HCT116 (cell line): Measurements from ENCODE around the gene IGF2R. TPM values are rescaled to one million over a fixed set of nuclear protein-coding genes. Genes with fewer than 3 reads are reported as not detected.

ENCODE experiments used
- ATAC-seq: fragments of 200-7000 bp; cut with Tn5 transposase; 2 replicates; pipeline ENCODE4 v1.9.1; 2020; ENCODE audit warnings: mild to moderate bottlenecking, moderate library complexity
- BruUV-seq: library from RNA; stranded (reverse); fragments of 400-500 nt; replicated peaks from 2 replicates; lab custom pipeline; 2021; lab: Mats Ljungman, UMichigan
- CTCF ChIA-PET: fragments of 300-600 bp; sonication (Branson Sonifier 250); formaldehyde crosslinking; loops from one replicate; lab custom pipeline; 2021; ENCODE audit warnings: antibody characterized with exemption; lab: Charles Lee
- POLR2A ChIA-PET: fragments of 300-600, 350-600 bp; sonication (Branson Sonifier 250); formaldehyde crosslinking; loops from one replicate; lab custom pipeline; 2021; ENCODE audit warnings: antibody characterized with exemption; lab: Charles Lee
- RAD21 ChIA-PET, 2 experiments: fragments of 300-600 bp; sonication (Branson Sonifier 250); formaldehyde crosslinking; loops; one replicate each; lab custom pipeline; 2023; ENCODE audit warnings: low total read pairs in 2 of 2; ENCODE audit not compliant: uncharacterized antibody in 2 of 2, unreplicated experiment in 2 of 2, low non-redundant PET in 1 of 2; lab: Charles Lee
- DNase-seq: peaks from one replicate; pipeline ENCODE4 v3.0.0-alpha.2; 2010; ENCODE audit warnings: low read depth, low spot score
- H2AFZ ChIP-seq: fragments of 200-600 bp; shearing (Covaris generic), sonication (generic); 2 replicates; pipeline ENCODE4 v1.6.1; 2017; ENCODE audit warnings: low read depth, mixed run types, mixed read lengths, antibody characterized with exemption, low read length; ENCODE audit not compliant: poor library complexity, severe bottlenecking
- H3K27ac ChIP-seq: 2 replicates; pipeline ENCODE4 v1.5.1; 2012; ENCODE audit warnings: low read depth, low read length
- H3K27me3 ChIP-seq: fragments of 200-600 bp; sonication (generic); 2 replicates; pipeline ENCODE4 v1.6.1; 2016; ENCODE audit warnings: mixed run types, low read length, mixed read lengths; ENCODE audit not compliant: insufficient read depth
- H3K36me3 ChIP-seq, 2 experiments: fragments of 200-500 bp in 1 of 2; fragments of 200-600 bp in 1 of 2; sonication (Bioruptor generic) in 1 of 2; sonication (generic) in 1 of 2; 2 replicates each; pipeline versions ENCODE4 v1.5.1 to v1.6.1; 2014 to 2016; ENCODE audit warnings: low read length in 2 of 2, inconsistent platforms in 1 of 2, mixed read lengths in 1 of 2, mixed run types in 1 of 2; ENCODE audit not compliant: insufficient read depth in 2 of 2, control insufficient read depth in 1 of 2
- H3K4me1 ChIP-seq, 2 experiments: fragments of 200-600 bp in 1 of 2; sonication (generic) in 1 of 2; 2 replicates each; pipeline versions ENCODE4 v1.5.1 to v1.6.1; 2012 to 2017; ENCODE audit warnings: low read length in 2 of 2, inconsistent platforms in 1 of 2, mild to moderate bottlenecking in 1 of 2, mixed read lengths in 1 of 2, mixed run types in 1 of 2, moderate library complexity in 1 of 2; ENCODE audit not compliant: insufficient read depth in 2 of 2, control insufficient read depth in 1 of 2
- H3K4me2 ChIP-seq: fragments of 200-600 bp; sonication (generic); 2 replicates; pipeline ENCODE4 v1.6.1; 2017; ENCODE audit warnings: mixed run types, low read length, mixed read lengths
- H3K4me3 ChIP-seq, 2 experiments: fragments of 200-600 bp in 1 of 2; sonication (generic) in 1 of 2; replicated peaks in 1 of 2; 2 replicates each; pipeline ENCODE4 v1.5.1; 2011 to 2016; ENCODE audit warnings: low read length in 2 of 2, control low read depth in 1 of 2, low read depth in 1 of 2, mild to moderate bottlenecking in 1 of 2, mixed read lengths in 1 of 2, mixed run types in 1 of 2
- H3K79me2 ChIP-seq: fragments of 200-600 bp; sonication (generic); 2 replicates; pipeline ENCODE4 v1.6.1; 2017; ENCODE audit warnings: mild to moderate bottlenecking, mixed run types, low read length, moderate library complexity, mixed read lengths; ENCODE audit not compliant: insufficient read depth
- H3K9ac ChIP-seq: fragments of 200-600 bp; sonication (generic); 2 replicates; pipeline ENCODE4 v1.6.1; 2016; ENCODE audit warnings: low read length, mixed read lengths
- H3K9me2 ChIP-seq: fragments of 200-600 bp; sonication (generic), shearing (Covaris generic); 2 replicates; pipeline ENCODE4 v1.6.1; 2017; ENCODE audit warnings: mixed run types, mild to moderate bottlenecking, moderate library complexity; ENCODE audit not compliant: insufficient read depth
- H3K9me3 ChIP-seq, 2 experiments: fragments of 200-500 bp in 1 of 2; fragments of 200-600 bp in 1 of 2; sonication (Bioruptor generic) in 1 of 2; sonication (generic) in 1 of 2; 2 replicates each; pipeline ENCODE4 v1.6.1; 2014 to 2017; ENCODE audit warnings: low read length in 2 of 2, mixed read lengths in 2 of 2, inconsistent platforms in 1 of 2, low read depth in 1 of 2, mild to moderate bottlenecking in 1 of 2, mixed run types in 1 of 2, moderate library complexity in 1 of 2; ENCODE audit not compliant: control insufficient read depth in 1 of 2, insufficient read depth in 1 of 2
- H4K20me1 ChIP-seq: fragments of 200-600 bp; sonication (generic), shearing (Covaris generic); 2 replicates; pipeline ENCODE4 v1.6.1; 2017; ENCODE audit warnings: mixed run types, mild to moderate bottlenecking, moderate library complexity; ENCODE audit not compliant: insufficient read depth
- ATF3 ChIP-seq: IDR thresholded peaks from 2 replicates; pipeline ENCODE4 v1.6.1; 2012
- EGR1 ChIP-seq: IDR thresholded peaks from 2 replicates; pipeline ENCODE4 v1.6.1; 2012; ENCODE audit warnings: low read depth
- ELF1 ChIP-seq: IDR thresholded peaks from 2 replicates; pipeline ENCODE4 v1.6.1; 2012; ENCODE audit warnings: low read depth, borderline replicate concordance
- FOSL1 ChIP-seq: IDR thresholded peaks from 2 replicates; pipeline ENCODE4 v1.6.1; 2012; ENCODE audit warnings: low read depth
- JUND ChIP-seq: IDR thresholded peaks from 2 replicates; pipeline ENCODE4 v1.6.1; 2012
- POLR2A ChIP-seq: IDR thresholded peaks from 2 replicates; pipeline ENCODE4 v1.7.0; 2011; ENCODE audit warnings: borderline replicate concordance; ENCODE audit not compliant: insufficient read depth, insufficient read length; ENCODE audit errors: extremely low read depth
- POLR2AphosphoS5 ChIP-seq: IDR thresholded peaks from 2 replicates; pipeline ENCODE4 v1.6.1; 2011; ENCODE audit warnings: mild to moderate bottlenecking, low read depth, low read length, moderate library complexity
- RAD21 ChIP-seq: IDR thresholded peaks from 2 replicates; pipeline ENCODE4 v1.6.1; 2012; ENCODE audit warnings: low read depth, mild to moderate bottlenecking
- SIN3A ChIP-seq: IDR thresholded peaks from 2 replicates; pipeline ENCODE4 v1.6.1; 2012; ENCODE audit warnings: low read depth
- SRF ChIP-seq: IDR thresholded peaks from 2 replicates; pipeline ENCODE4 v1.6.1; 2012; ENCODE audit warnings: low read depth
- TCF7L2 ChIP-seq: IDR thresholded peaks from 2 replicates; pipeline ENCODE4 v1.7.0; 2011; ENCODE audit warnings: borderline replicate concordance, inconsistent platforms; ENCODE audit not compliant: insufficient read depth, insufficient read length; ENCODE audit errors: extremely low read depth
- ZBTB33 ChIP-seq: IDR thresholded peaks from 2 replicates; pipeline ENCODE4 v1.6.1; 2011; ENCODE audit warnings: mild to moderate bottlenecking, low read length, moderate library complexity; ENCODE audit not compliant: insufficient replicate concordance; ENCODE audit errors: extremely low read depth
- ZNF274 ChIP-seq: fragments of 200-500 bp; sonication (Bioruptor generic); IDR thresholded peaks from 2 replicates; pipeline ENCODE4 v1.6.1; 2014; ENCODE audit warnings: mild to moderate bottlenecking, low read depth, low read length, inconsistent platforms
- intact Hi-C: fragments of 100-400 bp; cut with micrococcal nuclease; formaldehyde crosslinking; loops from 2 replicates; pipeline ENCODE4 v1.10.0; 2022
- total RNA-seq: library from RNA; stranded (reverse); gene quantifications from one replicate; pipeline ENCODE4 v1.2.1, GENCODE V29; 2021; ENCODE audit not compliant: unreplicated experiment
- TF ChIP-seq, protein P1 (sequence below), 3 experiments: fragments of 200-600 bp in 1 of 3; sonication (generic) in 1 of 3; IDR thresholded peaks in 2 of 3; conservative IDR thresholded peaks in 1 of 3; 2 replicates each; pipeline ENCODE4 v1.5.1; 2012 to 2017; ENCODE audit warnings: low read depth in 2 of 3, low read length in 2 of 3, antibody characterized with exemption in 1 of 3, borderline replicate concordance in 1 of 3, control low read depth in 1 of 3, mild to moderate bottlenecking in 1 of 3, mixed read lengths in 1 of 3, mixed run types in 1 of 3, moderate library complexity in 1 of 3; ENCODE audit not compliant: insufficient read depth in 1 of 3
- TF ChIP-seq, protein P2 (sequence below): IDR thresholded peaks from 2 replicates; pipeline ENCODE4 v1.6.1; 2012

Gene IGF2R
- total RNA-seq, 1 experiment from 2014 or later: 37.0 TPM

DNA sequence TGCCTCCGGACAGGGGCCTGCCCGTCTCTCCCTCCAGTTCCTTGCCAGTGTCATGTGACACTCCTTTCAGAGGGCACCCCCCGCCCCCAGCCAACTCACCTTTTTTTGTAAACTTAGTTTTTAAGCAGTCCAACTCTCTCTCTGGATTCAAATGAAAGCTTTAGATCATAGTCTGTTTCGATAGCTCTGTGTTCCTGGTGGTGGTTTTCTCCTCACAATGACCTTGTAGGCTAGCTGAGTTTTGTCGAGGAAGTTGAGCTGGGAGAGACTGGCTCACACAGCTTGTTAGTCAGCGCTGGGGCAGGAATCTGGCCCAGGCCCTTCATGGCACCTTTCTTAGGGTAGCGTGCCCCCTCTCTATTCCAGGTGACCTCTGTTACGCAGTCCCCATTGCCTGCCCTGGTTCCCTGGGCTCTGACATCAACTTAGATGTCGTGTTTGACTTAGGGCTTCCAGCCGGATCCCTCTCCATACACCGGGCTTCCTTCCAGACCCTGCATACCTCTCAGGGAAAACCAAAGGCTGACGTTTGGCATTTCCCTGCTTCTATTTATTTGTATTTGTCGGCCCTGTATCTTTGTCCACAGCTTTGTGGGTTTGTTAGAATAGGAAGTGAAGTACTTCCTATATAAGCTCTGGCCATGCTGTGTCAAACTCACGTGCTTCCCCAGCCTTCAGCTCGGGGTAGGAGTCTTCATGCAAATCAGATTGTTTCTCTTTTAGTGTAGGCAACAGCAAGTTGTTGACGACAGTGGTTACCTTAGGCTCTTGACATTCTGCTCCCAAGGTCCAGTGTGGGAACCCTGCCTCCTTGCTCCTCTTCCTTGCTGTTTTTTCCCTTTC lies 12.7 kb downstream of the IGF2R start (continued):
- TF ChIP-seq, protein P1, sequence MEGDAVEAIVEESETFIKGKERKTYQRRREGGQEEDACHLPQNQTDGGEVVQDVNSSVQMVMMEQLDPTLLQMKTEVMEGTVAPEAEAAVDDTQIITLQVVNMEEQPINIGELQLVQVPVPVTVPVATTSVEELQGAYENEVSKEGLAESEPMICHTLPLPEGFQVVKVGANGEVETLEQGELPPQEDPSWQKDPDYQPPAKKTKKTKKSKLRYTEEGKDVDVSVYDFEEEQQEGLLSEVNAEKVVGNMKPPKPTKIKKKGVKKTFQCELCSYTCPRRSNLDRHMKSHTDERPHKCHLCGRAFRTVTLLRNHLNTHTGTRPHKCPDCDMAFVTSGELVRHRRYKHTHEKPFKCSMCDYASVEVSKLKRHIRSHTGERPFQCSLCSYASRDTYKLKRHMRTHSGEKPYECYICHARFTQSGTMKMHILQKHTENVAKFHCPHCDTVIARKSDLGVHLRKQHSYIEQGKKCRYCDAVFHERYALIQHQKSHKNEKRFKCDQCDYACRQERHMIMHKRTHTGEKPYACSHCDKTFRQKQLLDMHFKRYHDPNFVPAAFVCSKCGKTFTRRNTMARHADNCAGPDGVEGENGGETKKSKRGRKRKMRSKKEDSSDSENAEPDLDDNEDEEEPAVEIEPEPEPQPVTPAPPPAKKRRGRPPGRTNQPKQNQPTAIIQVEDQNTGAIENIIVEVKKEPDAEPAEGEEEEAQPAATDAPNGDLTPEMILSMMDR (IDR thresholded peaks at IDR 0.05 in 2 of 3, conservative IDR thresholded peaks at IDR 0.05 in 1 of 3; ENCODE audit: borderline replicate concordance in 1 of 3, insufficient read depth in 1 of 3, low read depth in 2 of 3, low read length in 2 of 3): no peak

GRCh38 chr6:159982731-159983506 lies 14.0 kb downstream of the IGF2R start:
- intact Hi-C loops: no loop called here
- Histone ChIP-seq H4K20me1 (no peaks in the 10 kb centered on the region), H3K4me3 (no peak overlapping the region), H3K4me2 (no peak overlapping the region), H3K9me2 (no peaks in the 10 kb centered on the region), H3K4me1 (peaks cover 0 to 9% of the 10 kb centered on the region in 2 experiments; a peak in 1 of 4 replicates), H2AFZ (no peak overlapping the region)
- CTCF ChIA-PET: no interaction called here
- ATAC-seq: no peak
- no peak for DNase-seq
- TF ChIP-seq TCF7L2: no peak
- no peak for TF ChIP-seq ZBTB33
- no peak for TF ChIP-seq ATF3
- TF ChIP-seq POLR2AphosphoS5: no peak
- no peak for TF ChIP-seq EGR1
- no peak for TF ChIP-seq POLR2A
- TF ChIP-seq SIN3A: no peak
- no peak for TF ChIP-seq FOSL1
- no peak for TF ChIP-seq SRF
- TF ChIP-seq JUND: no peak
- no peak for TF ChIP-seq ZNF274
- TF ChIP-seq, protein P1 (IDR thresholded peaks at IDR 0.05 in 2 of 3, conservative IDR thresholded peaks at IDR 0.05 in 1 of 3; ENCODE audit: borderline replicate concordance in 1 of 3, insufficient read depth in 1 of 3, low read depth in 2 of 3, low read length in 2 of 3): no peak
- TF ChIP-seq RAD21: no peak
- TF ChIP-seq, protein P2, sequence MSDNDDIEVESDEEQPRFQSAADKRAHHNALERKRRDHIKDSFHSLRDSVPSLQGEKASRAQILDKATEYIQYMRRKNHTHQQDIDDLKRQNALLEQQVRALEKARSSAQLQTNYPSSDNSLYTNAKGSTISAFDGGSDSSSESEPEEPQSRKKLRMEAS: no peak
- TF ChIP-seq ELF1: no peak
- TF ChIP-seq, all 23 proteins: peak for 0
- Histone ChIP-seq H3K9me3 (no peaks in the 10 kb centered on the region), H3K36me3 (no peaks in the 10 kb centered on the region), H3K79me2 (peaks cover 70% of the 10 kb centered on the region), H3K9ac (no peak overlapping the region), H3K27me3 (no peaks in the 10 kb centered on the region), H3K27ac (no peak overlapping the region)
- no TSS peak for BruUV-seq
- ChIA-PET POLR2A (no interaction called here), RAD21 (no interaction called here)
